ENCODE measurements around the gene KDM4C. TPM values are rescaled to one million over a fixed set of nuclear protein-coding genes. Genes with fewer than 3 reads are reported as not detected.

Gene KDM4C
- total and polyA plus RNA-seq, 2 donors (not counting 1 experiment from before 2014, with no cell fraction given): 13.0 to 39.0 TPM

GRCh38 chr9:7118633-7119032 is 360.9 kb downstream of the KDM4C start:
- H3K4me3 ChIP-seq (replicated peaks in 1 of 4; ENCODE audit: control extremely low read depth in 1 of 4, insufficient read depth in 1 of 4, low read depth in 3 of 4, low read length in 4 of 4): no peak overlapping the region
- no peak for TF ChIP-seq EZH2 (IDR thresholded peaks at IDR 0.05; ENCODE audit: low read length, missing control alignments)
- TF ChIP-seq CTCF (conservative IDR thresholded peaks at IDR 0.05 in 1 of 2, IDR thresholded peaks at IDR 0.05 in 1 of 2; ENCODE audit: low read depth in 1 of 2, low read length in 2 of 2): no peak
- H3K79me2 ChIP-seq (ENCODE audit: control insufficient read depth, insufficient read depth, low read length): no peaks in the 10 kb centered on the region
- no peak overlapping the region for H3K9ac ChIP-seq (ENCODE audit: insufficient read depth, low read length)
- no peaks in the 10 kb centered on the region for H3K4me1 ChIP-seq (ENCODE audit: control insufficient read depth, extremely low read depth, insufficient read depth, low read length)
- no peak overlapping the region for H3K4me2 ChIP-seq (ENCODE audit: extremely low read depth, insufficient read depth, low read length)
- H2AFZ ChIP-seq (ENCODE audit: low read length): no peak overlapping the region
- no peak overlapping the region for H3K27ac ChIP-seq (ENCODE audit: insufficient read depth, low read length)
- no peaks in the 10 kb centered on the region for H3K9me3 ChIP-seq (ENCODE audit: control insufficient read depth, insufficient read depth, low read depth, low read length)
- no peak for DNase-seq (ENCODE audit: low read depth in 2 of 2)
- H4K20me1 ChIP-seq (ENCODE audit: control insufficient read depth, extremely low read depth, insufficient read depth, low read length): no peaks in the 10 kb centered on the region
- H3K36me3 ChIP-seq (ENCODE audit: control insufficient read depth, insufficient read depth, low read length): no peaks in the 10 kb centered on the region
- H3K27me3 ChIP-seq (ENCODE audit: control insufficient read depth, insufficient read depth, low read length): no peaks in the 10 kb centered on the region

GRCh38 chr9:7119612-7120011 is 361.8 kb downstream of the KDM4C start:
- Histone ChIP-seq H3K4me2 (ENCODE audit: extremely low read depth, insufficient read depth, low read length) (no peak overlapping the region), H4K20me1 (ENCODE audit: control insufficient read depth, extremely low read depth, insufficient read depth, low read length) (no peaks in the 10 kb centered on the region), H3K79me2 (ENCODE audit: control insufficient read depth, insufficient read depth, low read length) (no peaks in the 10 kb centered on the region), H3K4me1 (ENCODE audit: control insufficient read depth, extremely low read depth, insufficient read depth, low read length) (no peaks in the 10 kb centered on the region), H3K9ac (ENCODE audit: insufficient read depth, low read length) (no peak overlapping the region), H2AFZ (ENCODE audit: low read length) (no peak overlapping the region), H3K36me3 (ENCODE audit: control insufficient read depth, insufficient read depth, low read length) (no peaks in the 10 kb centered on the region), H3K27ac (ENCODE audit: insufficient read depth, low read length) (no peak overlapping the region), H3K9me3 (ENCODE audit: control insufficient read depth, insufficient read depth, low read depth, low read length) (no peaks in the 10 kb centered on the region), H3K4me3 (replicated peaks in 1 of 4; ENCODE audit: control extremely low read depth in 1 of 4, insufficient read depth in 1 of 4, low read depth in 3 of 4, low read length in 4 of 4) (no peak overlapping the region), H3K27me3 (ENCODE audit: control insufficient read depth, insufficient read depth, low read length) (no peaks in the 10 kb centered on the region)
- DNase-seq (ENCODE audit: low read depth in 2 of 2): no peak
- TF ChIP-seq EZH2 (IDR thresholded peaks at IDR 0.05; ENCODE audit: low read length, missing control alignments) (no peak), CTCF (conservative IDR thresholded peaks at IDR 0.05 in 1 of 2, IDR thresholded peaks at IDR 0.05 in 1 of 2; ENCODE audit: low read depth in 1 of 2, low read length in 2 of 2) (no peak)

GRCh38 chr9:7121055-7121454 is 363.3 kb downstream of the KDM4C start:
- no peaks in the 10 kb centered on the region for H3K9me3 ChIP-seq (ENCODE audit: control insufficient read depth, insufficient read depth, low read depth, low read length)
- no peak overlapping the region for H3K4me3 ChIP-seq (replicated peaks in 1 of 4; ENCODE audit: control extremely low read depth in 1 of 4, insufficient read depth in 1 of 4, low read depth in 3 of 4, low read length in 4 of 4)
- peak in 1 of 2 donors; percentile 23 for DNase-seq (ENCODE audit: low read depth in 2 of 2)
- H2AFZ ChIP-seq (ENCODE audit: low read length): no peak overlapping the region
- no peaks in the 10 kb centered on the region for H3K27me3 ChIP-seq (ENCODE audit: control insufficient read depth, insufficient read depth, low read length)
- no peaks in the 10 kb centered on the region for H4K20me1 ChIP-seq (ENCODE audit: control insufficient read depth, extremely low read depth, insufficient read depth, low read length)
- H3K27ac ChIP-seq (ENCODE audit: insufficient read depth, low read length): no peak overlapping the region
- H3K79me2 ChIP-seq (ENCODE audit: control insufficient read depth, insufficient read depth, low read length): no peaks in the 10 kb centered on the region
- H3K4me1 ChIP-seq (ENCODE audit: control insufficient read depth, extremely low read depth, insufficient read depth, low read length): no peaks in the 10 kb centered on the region
- H3K4me2 ChIP-seq (ENCODE audit: extremely low read depth, insufficient read depth, low read length): no peak overlapping the region
- H3K9ac ChIP-seq (ENCODE audit: insufficient read depth, low read length): no peak overlapping the region
- H3K36me3 ChIP-seq (ENCODE audit: control insufficient read depth, insufficient read depth, low read length): no peaks in the 10 kb centered on the region
- TF ChIP-seq CTCF (conservative IDR thresholded peaks at IDR 0.05 in 1 of 2, IDR thresholded peaks at IDR 0.05 in 1 of 2; ENCODE audit: low read depth in 1 of 2, low read length in 2 of 2): no peak
